GM18507 (cell line): Measurements from ENCODE around the gene TNRC18.
"Not testable (repeated sequence)": the region's sequence is repeated elsewhere in the genome, so short reads cannot be mapped to it uniquely, and the experiment has no call there.

ENCODE experiments used
- DNase-seq: peaks from one replicate; pipeline ENCODE4 v3.0.0; 2011; ENCODE audit warnings: low read depth; ENCODE audit not compliant: insufficient read length; ENCODE audit errors: extremely low spot score
- FAIRE-seq: peaks from 2 replicates; lab custom pipeline; 2011; peaks lifted over from hg19 to GRCh38; lab: Jason Lieb, UNC

The TNRC18 gene

DNA sequence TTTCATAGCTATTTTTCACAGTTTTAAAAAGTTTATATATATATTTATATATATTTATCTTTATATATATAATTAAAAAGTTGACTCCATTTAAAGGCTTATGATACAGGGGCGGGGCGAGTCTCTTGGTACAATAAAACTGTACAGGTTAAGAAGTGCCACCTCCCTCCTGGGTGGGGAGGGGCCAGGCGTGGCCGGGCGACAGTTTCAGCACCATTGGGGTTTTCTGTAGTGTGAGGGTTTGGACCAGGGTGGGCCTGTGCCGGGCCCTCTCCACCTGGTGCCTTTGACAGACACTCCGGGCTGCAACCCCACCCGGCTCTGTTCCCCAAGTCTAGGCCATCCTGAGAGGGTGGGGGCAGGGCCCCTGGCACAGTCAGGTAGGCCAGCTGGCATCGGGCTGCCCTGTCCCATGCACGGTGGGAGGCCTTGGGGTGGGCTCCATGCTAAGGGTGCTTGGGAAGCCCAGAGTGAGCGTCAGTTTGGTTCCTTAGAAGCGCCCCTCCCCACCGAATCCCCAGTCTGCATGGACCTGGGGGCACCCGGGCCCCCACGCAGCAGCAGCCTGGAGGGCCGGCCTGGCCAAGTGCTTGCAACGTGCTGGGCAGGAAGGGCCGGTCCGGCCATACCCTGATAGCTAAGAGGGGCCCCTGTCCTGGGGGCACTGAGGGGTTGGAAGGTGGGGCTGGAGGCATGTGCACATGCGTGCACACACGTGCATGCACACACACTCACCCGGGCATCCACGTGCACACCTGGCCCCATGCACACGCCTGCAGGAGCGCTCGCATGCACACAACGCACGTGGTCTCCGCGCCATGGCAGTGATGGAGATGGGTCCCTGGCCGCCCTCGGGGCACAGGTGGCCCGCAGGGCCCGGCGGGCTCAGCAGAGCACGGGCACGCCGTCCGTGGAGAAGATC lies 116.2 kb downstream of the TNRC18 start:
- DNase-seq, FAIRE-seq: not testable (repeated sequence)

DNA sequence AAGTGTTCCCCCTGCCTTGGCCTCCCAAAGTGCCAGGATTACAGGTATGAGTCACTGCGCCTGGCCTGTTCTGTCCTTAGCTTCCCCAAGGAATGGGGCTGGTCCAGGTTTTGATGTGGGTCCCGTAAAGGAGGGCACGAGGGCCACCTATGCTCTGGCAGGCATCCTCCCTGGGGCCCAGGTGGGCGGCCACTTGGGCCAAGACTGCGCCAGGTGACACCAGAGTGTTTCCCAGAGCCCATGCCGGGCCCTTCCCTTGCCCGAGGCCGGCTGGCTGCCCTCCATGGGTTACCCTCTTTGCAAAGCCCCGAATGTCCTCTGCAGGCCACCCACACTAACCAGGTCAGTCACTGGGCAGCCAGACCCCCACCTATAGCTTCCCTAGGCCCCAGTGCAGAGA lies 118.6 kb downstream of the TNRC18 start:
- FAIRE-seq, DNase-seq: not testable (repeated sequence)

DNA sequence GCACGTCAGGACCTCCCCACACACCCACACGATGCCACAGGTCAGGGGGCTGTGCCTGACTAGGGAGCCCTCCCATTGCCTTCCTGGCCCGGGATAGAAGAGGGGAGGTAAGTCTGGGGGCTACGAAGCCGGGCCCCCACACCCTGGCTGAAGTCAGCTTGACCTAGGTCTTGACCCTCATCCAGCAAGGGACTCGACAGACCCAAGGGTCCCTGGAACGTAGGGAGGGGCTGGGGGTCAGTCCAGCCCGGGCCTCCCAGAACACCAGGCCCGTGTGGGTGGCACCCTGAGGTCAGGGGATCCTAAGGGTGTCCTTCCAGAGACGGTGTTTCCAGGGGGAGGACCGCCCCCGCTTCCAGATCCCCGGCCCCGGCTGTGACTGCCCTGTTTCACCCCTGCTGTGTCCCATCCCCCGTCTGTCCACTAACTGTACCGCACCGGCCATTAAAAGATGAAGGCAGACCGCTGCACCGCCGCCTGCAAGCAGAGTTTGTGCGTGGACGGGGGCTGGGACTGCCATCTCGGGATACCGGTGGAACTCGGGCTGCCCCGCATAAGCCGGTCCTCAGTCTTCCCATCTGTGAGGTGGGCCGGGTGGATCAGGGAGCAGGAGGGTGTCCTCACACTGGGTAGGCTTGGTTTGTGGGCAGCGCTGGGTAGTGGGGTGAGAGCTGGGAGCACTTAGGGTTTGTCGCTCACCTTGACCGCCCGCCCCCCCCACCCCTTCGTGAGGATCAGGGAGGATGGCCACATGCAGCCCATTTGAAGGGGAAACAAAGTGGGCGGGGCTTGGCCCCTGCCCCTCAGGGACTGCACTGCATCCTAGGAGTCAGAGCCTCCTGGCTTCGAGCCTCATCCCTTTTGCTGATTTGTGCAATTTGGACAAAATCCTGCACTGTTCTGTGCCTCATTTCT lies 119.8 kb downstream of the TNRC18 start:
- DNase-seq (no peak), FAIRE-seq (no peak)

DNA sequence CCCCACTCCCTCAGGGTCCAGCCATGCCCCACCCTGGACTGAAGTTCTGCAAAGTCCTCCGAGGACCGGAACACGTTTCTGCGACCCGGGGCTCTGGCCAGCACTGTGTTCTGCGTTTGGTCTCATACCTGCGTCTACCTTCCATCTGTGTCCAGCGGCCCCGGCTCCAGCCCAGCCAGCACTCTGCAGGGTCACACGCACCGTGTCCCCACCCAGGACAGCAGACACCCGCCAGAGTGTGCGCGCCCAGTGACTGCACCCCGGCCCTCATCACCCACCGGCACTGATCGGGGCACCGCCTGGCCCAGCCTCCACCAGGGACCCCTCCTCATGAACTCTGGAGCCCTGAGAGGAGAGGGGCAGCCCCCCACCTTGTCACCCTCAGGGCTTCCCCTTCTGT lies 120.6 kb downstream of the TNRC18 start:
- FAIRE-seq (no peak), DNase-seq (no peak)

DNA sequence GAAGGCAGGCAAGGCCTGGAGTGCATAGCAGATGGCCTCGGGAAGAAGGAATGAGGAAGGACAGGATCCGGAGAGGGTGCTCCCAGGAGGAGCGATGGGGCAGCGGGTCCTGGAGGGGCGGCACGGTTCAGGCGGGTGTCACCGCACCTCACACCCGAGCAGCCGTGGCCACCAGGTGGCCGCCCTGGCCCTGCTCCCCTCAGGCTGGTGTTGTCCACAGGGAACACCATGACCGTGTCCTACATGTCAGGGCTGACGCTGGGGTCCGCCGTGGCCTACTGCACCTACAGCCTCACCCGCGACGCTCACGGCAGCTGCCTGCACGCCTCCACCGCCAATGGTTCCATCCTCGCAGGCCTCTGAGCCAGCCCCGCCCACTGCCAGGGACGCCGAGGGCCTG lies 121.1 kb downstream of the TNRC18 start:
- no peak for DNase-seq
- FAIRE-seq, result no peak

DNA sequence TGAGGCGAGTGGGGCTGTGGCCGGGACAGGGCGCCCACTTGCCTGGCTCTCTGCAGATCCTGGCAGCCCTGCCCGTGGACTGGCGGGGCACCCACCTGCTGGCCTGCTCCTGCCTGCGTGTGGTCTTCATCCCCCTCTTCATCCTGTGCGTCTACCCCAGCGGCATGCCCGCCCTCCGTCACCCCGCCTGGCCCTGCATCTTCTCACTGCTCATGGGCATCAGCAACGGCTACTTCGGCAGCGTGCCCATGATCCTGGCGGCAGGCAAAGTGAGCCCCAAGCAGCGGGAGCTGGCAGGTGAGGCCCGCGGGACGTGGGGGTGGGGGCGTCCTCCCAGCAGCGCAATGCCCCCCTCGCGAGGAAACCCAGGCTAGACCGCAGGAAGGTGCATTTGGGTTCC lies 123.3 kb downstream of the TNRC18 start:
- FAIRE-seq (no peak), DNase-seq (no peak)

DNA sequence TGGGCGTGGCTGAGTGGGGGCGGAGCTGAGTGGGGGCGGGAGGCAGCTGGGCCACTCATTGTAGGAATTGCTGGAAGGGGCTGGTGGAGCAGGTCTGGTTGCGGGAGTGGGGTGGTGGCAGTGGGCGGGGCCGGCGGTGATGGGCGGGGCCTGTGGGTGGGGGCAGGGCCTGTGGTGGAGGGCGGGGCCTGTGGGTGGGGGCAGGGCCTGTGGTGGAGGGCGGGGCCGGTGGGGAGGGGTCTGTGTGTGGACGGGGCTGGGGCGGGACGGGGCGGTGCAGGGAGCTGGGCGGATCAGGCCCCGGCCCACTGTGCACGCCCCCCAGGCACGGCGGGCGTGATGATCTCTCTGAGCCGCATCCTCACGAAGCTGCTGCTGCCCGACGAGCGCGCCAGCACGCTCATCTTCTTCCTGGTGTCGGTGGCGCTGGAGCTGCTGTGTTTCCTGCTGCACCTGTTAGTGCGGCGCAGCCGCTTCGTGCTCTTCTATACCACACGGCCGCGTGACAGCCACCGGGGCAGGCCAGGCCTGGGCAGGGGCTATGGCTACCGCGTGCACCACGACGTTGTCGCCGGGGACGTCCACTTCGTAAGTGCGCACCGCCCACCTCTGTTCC lies 126.9 kb downstream of the TNRC18 start:
- DNase-seq (peak; percentile 23), FAIRE-seq (no peak)

DNA sequence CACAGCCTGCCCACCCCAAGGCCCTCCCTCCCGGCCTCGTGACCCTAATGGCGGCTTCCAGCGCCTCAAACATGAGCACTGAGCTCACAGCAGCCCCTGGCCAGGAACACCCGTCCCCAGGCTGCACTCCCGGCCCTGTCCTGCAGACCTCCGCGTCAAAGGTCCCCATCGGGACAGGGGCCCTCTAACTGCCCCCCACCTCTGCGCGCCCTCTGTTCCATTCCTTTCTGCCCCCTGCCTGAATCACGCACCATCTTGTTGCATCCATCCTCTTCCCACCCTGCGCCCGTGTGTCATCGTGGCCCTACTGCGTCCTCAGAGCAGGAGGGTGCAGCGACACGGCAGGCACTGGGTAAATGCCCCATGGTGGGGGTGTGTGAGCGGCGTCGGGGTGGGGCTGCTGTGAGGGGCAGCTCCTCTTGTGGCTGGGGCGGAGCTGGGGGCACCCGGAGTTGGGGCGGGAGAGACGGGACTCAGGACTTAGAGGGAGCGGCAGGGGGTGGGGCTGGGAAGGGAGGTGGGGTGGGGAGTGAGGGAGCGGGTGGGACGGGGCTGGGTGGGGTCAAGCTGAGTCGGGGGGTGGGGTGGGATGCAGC lies 127.5 kb downstream of the TNRC18 start:
- DNase-seq, result no peak
- no peak for FAIRE-seq

DNA sequence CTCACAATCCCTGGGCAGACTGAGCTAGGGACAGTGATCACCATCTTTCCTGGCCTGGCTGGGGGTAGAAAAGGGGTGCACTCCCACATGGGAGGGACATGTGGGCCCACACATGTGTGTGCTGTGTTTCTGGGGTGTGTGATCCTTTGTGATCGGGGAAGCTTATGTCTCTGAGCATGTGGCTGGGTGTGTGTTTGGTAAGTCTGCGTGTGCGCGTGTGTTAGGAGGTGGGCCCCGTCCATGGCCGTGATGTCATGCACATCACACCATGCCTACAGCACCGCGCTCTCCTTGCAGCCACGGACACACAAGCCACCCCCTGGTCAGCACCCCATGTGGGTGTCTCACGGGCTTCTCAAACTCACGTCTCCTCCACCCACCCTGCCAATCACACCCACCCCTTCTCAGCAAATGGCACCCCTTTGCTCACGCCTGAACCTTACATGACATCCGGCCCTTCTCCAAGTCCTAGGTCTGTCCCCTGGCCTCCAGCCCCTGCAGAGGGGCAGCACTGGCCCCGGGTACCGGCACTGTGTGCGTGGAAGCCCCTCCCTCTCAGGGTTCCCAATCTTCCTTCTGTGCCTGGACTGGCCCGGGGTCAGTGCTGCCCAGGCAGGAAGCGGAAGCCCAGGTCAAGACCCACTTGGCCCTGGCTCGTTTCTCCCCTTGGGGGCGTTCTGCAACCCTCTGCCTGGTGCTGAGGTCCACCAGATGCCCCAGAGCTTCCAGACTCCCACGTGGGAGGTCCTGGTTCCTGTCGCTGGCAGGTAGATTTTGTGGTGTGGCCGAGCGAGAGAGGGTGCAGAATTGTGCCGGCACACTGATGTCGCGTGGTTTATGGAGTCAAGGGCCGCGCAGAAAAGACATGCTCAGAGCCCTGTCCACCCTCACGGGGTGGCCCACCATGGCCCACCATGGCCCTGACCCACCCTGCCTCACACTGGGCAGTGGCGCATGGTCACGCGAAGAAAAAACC lies 128.3 kb downstream of the TNRC18 start:
- no peak for DNase-seq
- no peak for FAIRE-seq

DNA sequence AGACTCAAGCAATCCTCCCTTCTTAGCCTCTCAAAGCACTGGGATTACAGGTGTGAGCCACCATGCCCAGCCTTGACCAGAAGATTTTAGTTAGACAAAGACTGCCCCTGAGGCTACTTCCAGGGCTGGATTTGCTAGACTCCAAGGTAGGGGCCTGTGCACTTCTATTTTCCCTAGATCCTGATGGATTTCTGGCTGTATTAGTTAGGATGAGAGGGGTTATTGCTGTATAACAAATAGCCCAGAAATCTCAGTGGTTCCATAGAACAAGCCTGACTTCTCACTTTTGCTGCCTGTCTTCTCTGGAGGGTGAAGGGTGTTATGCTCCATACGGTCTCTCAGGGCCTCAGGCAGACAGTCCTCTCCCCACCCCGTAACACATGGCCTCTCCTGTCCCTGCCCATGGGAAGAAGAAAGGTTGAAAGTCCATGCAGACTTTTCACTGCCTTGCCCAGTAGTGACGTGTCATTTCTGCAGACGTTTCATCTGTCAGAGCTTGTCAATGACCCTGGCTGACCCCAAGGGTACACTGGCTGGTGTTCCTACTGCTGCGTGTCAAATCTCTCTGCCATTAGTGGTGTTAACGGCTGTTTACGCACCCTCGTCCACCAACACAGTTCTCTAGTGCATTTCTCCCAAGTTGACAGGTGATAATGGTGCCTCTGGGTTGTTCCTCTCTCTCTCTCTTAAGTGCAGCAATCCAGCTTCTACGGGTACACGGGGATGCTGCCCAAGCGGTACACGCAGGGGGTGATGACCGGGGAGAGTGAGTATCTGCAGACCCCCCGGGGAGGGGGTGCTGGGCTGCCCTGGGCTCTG lies 129.3 kb downstream of the TNRC18 start:
- FAIRE-seq (no peak), DNase-seq (no peak)

DNA sequence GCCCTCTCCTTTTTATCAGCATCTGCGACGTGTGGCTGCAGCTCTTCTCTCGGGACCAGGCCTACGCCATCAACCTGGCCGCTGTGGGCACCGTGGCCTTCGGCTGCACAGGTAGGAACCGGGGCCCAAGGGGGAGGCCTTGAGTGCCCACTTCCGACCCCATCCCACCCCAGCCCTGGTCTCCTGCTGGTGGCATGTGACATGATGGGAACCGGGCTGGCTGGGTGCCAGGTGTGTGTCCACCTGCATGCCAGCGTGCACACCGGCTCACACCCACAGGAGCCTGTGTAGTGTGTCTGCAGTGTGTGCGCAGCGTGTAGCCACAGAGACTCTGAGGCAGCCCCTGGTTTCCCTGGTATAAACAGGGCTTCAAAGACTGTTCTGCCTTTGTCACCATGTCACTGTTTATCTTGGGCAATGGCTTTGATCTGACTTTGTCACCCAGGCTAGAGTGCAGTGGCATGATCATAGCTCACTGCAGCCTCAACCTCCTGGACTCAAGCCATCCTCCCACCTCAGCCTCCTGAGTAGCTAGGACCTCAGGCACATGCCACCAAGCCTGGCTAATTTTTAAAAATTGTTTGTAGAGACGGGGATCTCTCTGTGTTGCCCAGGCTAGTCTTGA lies 131.8 kb downstream of the TNRC18 start:
- not testable (repeated sequence) for DNase-seq, FAIRE-seq

DNA sequence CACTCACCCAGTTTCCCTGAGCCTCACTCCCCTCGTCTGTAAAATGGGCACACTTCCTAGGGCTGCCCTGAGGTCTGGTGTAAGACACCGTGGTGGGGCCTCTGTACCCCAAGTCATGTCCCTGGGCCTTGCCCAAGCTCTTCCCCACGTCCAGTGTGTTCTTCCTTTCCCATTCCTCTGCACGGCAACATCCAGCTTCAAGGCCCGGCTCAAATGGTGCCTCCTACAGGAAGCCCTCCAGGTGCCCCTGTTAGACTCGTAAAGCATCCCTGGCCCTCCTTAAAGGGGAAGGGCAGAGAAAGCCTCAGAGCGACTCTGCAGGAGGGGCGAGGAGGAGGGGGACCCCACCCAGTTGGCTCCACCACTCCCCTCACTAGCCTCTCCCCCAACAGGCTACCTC lies 132.3 kb downstream of the TNRC18 start:
- no peak for FAIRE-seq
- no peak for DNase-seq

DNA sequence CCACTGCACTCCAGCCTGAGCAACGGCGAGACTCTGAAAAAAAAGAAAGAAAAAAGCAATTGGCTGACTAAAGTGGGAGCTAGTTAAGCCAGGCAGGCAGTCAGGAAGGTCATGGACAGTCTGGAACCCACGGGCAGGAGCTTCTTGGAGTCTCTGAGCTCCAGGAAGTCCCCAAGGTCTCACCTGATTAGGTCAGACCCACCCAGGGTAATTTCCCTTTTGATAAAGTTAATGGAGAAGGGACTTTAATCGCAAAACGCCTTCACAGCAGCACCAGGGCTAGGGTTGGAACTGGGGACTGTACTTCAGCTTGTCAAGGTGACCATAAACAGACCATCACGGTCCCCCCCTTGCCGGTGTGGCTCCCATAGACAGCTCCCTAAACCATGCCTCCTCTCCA lies 134.3 kb downstream of the TNRC18 start:
- DNase-seq (no peak), FAIRE-seq (no peak)

DNA sequence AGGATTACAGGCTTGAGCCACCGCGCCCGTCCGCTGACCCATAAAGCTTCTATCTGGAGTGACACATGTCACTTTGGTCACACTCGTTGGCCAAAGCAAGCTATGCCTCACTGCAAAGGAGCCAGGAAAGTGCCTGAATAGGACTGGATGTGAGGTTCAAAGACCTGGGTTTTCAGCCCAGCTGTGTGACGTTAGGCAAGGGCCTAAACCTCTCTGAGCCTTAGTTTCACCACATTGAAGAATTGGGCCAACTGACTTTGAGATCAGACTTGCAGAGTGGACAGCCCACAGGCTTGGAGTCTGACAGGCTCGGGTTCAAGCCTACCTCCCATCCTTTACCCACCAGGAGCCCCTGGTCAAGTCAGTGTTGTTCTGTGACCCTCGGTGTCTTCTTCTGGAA lies 135.1 kb downstream of the TNRC18 start:
- DNase-seq, FAIRE-seq: not testable (repeated sequence)

DNA sequence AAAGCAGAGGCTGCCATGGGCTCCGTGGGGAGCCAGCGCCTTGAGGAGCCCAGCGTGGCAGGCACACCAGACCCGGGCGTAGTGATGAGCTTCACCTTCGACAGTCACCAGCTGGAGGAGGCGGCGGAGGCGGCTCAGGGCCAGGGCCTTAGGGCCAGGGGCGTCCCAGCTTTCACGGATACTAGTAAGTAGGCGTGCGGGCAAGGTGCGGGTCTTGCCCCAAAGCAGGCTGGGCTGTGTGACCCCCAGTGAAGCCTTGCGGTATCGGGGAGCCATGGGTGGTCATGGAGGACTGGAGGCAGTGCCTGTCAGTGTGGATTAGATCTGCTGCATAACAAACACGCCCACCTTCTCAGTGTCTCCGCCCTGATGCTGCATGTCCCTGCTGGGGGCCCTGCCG lies 135.8 kb downstream of the TNRC18 start:
- DNase-seq (no peak), FAIRE-seq (no peak)

DNA sequence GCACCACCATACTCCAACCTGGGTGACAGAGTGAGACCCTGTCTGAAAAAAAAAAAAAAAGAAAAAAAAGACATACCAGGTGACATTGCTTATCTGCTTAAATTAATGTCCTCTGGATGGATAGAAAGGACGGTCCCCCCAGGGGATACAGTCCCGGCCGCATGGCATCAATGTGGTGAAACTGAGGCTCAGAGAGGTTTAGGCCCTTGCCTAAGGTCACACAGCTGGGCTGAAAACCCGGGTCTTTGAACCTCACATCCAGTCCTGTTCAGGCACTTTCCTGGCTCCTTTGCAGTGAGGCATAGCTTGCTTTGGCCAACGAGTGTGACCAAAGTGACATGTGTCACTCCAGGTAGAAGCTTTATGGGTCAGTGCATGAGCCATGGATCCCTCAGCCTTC lies 136.3 kb downstream of the TNRC18 start:
- not testable (repeated sequence) for FAIRE-seq, DNase-seq

DNA sequence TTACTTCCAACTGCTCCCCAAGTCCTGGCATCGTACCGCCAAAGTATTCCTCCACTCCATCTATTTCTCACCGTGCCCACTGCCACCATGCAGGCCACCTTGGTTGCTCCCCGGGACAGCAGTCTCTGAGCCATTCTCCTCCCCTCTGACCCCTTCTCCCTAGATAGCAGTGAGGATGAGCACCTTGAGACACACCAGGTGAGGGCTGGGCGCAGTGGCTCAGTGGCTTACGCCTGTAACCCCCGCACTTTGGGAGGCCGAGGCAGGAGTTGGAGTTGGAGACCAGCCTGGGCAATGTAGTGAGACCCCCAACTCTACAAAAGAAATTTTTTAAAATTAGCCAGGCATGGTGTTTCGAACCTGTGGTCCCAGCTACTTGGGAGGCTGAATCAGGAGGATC lies 136.7 kb downstream of the TNRC18 start:
- DNase-seq (no peak), FAIRE-seq (no peak)
